NCI-H2171 (cell line): ENCODE results near the gene MAGI2.
A peak's percentile ranks its signal among the peaks of the same experiment; 100 is the strongest.

Experiments
- DNase-seq: peaks from one replicate; lab custom pipeline; 2025; lab: John Stamatoyannopoulos, UW

Gene MAGI2

DNA sequence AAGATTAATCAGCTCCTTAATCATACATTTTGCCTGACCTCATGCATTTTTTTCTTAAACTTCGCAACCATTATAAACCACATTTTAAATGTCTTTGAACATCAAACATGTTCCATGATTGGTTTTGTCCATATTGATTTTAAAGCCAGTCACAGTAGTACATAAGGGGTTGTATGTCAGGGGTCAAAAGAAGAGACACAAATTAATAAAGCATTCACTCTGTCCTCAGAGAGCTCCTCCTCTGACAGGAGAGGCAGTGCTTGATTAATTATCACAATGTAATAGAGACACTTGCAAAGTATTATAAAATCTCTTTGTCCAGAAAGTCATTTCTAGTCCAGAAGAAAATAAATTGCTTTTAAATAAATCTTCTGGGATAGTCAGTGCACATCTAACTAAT, 195.5 kb downstream of the MAGI2 start:
- no peak for DNase-seq

DNA sequence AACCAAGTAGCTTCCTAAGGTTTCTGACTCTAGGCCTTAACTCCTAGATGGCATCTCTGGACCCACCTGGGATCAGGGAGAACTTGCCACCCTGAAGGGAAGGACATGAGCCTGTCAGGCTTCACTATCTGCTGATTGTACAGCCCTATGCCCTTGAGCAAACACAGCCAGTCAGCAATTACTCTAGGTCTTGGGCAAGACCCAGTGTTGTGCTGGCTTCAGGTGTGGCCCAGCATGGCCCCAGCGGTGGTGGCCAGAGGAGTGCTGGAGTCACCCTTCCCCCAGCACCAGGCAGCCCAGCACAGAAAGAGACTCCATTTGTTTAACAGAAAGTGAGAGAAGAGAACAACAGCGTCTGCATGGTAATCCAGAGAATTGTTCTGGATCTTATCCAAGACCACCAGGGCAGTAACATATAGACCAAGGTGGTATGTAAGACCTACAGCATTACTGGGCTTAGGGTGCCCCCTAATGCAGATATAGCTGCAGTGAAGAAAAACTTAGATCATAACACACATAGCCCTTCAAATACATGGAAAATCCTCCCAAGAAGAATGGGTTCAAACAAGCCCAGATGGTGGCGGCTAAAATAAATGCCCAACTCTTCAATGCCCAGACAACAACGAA, 207.7 kb downstream of the MAGI2 start:
- no peak for DNase-seq

DNA sequence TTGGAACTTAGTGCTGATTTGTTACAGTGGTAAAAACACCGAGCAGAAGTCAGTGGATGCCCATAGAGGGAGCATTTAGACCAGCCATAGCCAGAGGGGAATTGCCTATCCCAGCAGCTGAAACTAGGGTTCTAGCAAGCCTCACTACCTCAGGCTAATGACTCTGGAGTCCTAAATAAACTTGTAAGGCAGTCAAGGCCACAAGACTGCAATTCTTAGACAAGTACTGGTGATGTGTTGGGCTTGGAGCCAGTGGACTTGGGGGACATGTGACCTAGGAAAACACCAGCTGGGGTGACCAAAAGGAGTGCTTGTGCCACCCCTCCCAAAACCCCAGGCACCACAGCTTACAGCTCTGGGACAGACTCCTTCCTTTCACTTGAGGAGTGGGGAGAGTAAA, 209.0 kb downstream of the MAGI2 start:
- no peak for DNase-seq

DNA sequence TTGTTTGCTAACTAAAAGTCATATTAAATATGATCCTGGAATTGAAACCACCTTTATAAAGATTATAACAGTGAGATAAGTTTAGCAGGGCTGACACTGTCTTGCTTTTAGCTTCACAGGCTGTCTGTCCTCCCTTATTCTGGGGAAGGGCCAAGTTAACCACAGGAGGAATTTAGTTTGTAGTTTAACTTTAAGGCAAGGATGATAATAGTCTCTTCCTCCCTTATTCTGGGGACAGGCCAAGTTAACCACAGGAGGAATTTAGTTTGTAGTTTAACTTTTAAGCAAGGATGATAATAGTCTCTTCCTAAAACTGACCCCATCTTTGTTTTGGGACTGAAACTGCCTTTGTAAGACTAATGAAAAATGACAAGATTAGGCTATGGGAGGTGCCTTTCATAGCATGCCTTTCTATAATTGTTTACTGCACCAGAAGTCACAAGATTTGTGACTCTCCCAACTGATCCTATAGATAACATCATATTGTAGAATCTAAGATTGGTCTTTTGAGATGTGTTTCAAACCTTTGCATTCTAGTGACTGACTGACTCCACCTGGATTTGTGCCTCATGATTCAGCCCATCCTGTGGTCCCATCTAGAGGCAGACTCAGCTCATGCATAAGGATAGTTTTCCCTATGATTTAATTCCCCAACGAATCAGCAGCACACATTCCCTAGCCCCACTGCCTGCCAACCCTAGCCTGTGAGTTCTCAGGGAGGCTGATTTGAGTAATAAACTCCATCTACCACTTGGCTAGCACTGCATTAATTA, 212.0 kb downstream of the MAGI2 start:
- no peak for DNase-seq

DNA sequence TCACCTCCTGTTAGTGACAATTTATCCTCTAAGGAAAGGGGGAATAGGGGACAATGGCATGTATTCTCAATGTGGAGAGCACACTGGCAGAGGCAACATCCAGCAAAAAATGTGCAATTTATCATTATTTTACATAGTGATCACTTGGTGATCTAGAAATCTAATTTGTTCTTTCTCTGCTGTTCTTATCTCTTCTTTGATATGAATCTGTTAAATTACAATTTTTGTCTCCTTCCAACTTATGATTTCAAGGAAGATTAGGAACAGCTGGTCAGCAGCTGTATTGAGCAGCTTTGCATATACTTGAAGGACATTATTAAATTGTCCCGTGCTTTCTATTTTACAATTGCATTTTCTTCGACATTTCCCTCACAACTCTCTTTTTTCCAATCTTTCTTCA, 213.1 kb downstream of the MAGI2 start:
- DNase-seq, result no peak

DNA sequence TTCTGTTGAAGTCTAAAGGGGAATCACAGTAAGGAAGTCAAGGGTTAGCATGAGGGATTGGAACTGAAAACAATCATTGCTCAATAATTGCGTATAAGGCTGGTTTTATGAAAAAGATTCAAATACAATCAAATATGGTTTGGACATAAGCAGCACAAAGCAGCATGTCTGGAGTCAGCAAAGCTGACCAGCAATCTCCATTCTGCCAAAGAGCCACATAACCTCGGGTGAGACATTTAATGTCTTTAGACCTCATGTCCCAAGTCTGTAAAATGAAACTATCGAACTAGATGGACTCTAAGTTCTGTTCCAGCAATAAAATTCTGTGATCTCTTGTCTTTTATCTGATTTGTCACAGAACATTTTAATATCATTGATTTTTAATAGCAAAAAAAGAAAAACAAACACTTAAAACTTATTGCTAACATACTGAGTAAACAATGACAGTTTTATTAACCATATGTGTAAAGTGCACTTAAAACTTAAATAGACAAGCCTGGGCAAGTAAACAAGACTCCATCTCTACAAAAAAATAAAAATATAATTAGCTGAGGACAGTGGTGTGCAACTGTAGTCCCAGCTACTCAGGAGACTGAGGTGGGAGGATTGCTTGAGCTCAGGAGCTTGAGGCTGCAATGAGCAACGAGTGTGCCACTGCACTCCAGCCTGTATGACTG, 217.0 kb downstream of the MAGI2 start:
- DNase-seq, result no peak

DNA sequence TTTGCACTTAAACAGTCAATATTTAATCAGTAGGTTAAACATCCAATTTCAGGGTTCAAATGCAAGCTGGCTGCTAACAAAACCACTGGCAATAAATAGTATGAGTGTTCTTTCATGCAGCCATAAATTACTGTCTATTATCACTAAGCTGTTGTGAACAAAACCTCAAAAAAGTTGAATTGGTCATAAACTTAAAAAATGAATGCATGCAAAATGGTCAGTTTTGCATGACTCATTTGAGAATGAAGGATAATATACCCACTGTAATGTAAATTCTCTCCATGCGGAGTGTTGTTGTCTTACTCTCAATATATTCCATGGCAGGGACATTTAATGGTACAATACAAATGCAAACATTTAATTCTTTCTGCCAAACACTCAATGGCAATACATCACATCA, 226.4 kb downstream of the MAGI2 start:
- DNase-seq, result no peak

DNA sequence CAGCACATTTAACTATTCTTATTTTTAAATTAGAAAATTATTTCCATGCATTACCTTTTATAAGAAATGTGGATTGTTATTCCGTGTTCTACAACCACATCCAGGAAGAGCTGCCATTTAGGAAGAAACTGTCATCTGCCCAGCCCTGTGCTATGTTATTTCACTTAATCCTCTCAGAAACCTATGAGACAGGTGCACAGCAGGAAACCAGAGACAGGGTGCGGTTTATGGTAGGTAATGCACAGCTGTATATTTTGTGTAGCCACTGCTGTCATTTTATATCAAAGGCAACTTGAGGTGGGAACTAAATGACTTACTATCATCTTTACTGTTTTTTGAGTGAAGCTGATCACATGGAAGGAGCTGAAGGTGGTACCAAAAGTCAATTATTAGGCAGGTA, 232.3 kb downstream of the MAGI2 start:
- DNase-seq, result no peak

DNA sequence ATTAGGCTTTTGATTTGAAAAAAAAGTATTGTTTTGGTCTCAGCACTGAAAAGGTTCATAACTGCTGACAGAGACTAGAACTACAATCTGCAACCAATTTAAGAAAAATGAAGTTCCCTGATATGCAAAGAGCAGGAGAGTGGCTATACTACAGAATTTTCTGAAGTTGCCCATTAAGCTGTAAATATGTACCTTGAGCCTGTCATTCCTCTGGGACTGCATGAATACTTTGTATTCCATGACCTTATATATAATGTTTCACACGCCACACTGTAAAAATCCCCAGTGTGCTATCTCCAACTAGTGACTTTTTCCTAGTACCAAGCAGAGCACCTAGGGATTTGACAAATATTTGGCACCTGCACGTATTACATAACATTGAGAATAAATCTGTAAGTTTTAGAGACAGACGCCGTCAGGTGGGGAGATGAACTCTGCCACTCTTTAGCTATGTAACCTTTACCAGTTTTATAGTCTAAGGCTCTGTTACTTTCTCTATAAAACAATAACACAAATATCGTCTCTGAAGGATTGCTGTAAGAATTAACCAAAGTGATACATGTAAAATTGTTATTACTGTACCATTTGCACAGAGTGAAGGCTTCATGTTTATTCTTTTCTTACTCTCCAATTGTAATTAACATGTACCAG, 235.4 kb downstream of the MAGI2 start:
- no peak for DNase-seq

DNA sequence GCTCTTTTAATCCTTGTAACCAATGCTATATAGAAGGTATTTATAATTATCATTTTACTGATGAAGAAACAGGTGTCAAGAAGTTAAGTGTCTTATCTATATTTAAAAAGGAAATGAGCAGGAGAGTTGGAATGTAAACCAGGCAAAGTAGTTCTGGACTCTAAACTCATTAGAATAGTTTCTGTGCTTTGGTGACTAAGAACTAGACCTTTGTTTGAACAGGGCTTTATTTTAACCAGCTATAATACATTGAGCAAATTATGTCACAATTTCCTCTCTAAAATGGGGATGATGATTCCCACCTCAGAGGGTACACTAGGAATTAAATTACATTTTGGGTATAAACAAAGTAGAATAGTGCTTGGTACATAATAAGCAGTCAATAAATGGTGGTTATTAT, 236.0 kb downstream of the MAGI2 start:
- DNase-seq, result no peak

DNA sequence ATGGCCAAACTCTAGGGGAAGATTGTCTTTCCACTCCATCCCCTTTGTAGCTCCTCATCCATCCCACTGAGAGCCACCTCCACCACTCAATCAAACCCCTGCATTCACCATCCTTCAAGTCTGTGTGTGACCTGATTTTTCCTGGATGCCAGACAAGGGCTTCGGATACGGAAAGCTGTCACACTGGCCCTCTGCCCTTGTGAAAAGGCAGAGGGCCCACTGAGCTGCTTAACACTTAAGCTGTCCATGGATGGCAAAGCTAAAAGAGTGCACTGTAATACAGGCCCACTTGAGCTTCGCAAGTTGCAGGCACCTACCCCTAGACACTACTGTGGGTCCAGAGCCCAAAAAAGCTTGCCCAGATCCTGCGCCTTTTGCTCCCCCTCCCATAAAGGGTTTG, 237.2 kb downstream of the MAGI2 start:
- no peak for DNase-seq

DNA sequence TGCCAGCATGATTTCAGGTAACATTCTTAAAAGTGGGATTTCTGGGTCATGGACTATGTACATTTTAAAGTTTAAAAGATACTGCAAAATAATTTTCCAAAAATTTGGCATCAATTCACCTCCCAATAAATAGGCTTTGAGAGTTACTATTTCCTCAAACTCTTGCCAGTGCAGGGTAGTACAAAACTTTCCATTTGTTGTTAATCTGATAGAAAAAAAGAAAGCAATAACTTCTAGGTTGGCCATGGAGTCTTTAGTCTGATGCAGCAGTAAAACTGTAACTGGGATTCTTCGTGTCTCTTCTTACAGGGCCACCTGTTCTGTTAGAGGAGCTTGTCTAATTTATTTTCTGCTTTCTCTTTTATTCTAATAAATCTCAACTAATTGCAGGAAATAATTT, 241.1 kb downstream of the MAGI2 start:
- no peak for DNase-seq

DNA sequence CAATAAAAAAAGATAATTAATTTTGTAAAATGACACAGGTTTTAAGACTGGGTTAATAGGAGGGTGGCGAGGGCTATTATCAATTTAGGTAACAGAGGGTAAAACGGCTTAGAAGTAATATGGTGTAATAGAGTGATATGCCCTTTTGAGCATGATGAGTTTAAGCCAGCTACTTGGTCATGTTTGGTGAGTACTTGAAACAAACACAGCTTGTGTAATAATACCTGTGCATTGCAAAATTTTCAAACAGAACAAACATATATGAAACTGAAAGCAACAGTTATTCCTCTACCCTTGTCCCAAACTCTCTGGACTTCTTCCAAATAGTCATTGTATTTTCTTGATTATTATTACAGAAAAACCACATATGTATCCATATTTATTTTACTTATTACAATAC, 241.7 kb downstream of the MAGI2 start:
- DNase-seq, result no peak

DNA sequence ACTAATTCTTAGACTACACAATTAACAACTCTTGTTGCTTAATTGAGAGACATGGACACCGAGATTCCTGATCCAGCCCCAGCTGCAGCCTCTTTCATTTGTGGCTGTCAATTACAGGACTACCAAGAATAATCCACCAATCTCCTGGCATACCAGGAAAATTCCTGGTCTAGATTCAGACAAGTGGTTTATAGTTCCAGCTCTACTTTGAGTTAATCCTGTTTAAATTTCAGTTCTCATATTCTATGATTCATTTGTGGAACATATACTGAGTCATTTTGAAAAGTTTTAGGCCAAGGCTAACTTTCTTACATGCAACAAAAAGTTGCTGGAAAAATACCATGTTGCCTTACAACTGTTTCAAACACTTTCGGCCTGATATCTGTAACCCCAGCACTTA, 253.5 kb downstream of the MAGI2 start:
- no peak for DNase-seq

DNA sequence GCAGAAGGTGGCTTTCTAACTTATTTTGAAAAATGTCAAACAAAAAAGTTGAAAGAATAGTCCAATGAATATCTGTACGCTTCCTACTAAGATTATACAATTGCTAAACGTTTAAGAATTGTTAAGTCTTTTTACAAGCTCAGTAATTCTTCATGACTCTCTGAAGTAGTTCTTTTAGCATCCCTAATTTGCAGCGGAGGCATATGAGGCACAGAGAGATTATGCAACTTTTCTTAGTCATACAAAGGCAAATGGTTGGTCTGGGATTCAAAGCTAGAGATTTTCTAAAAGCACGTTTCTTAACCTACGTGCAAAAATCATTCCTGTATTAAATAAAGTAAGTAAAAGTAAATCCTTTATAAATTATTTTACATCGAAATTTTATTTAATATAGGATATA, 254.2 kb downstream of the MAGI2 start:
- no peak for DNase-seq

DNA sequence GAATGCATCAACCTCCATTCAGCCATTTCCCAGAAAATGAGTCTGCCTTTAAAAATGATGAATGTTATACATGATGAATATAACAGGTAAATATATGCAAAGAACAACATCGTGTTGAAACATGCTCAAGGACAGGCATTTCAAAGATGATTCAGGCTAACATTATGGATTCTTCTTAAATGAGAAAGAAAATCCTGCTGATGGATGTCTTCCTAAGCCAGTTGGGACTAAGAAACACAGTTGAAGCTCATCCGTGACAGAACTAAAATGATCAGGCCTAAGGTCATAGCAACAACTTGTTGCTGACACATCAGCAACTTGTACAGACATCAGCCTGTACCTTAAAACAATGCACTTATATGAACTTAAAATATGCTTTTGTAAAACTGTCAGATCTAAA, 267.9 kb downstream of the MAGI2 start:
- DNase-seq, result no peak

DNA sequence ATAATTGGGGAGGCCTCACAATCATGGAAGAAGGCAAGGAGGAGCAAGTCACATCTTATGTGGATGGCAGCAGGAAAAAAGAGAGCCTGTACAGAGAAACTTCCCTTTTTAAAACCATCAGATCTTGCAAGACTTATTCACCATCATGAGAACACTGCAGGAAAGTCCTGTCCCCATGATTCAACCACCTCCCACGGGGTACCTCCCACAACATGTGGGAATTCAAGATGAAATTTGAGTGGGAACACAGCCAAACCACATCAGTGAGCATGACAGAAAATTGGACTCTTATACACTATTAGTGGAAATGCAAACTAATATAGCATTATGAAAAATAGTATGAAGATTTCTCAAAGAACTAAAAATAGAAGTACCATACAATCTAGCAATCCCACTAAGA, 271.2 kb downstream of the MAGI2 start:
- DNase-seq, result no peak

DNA sequence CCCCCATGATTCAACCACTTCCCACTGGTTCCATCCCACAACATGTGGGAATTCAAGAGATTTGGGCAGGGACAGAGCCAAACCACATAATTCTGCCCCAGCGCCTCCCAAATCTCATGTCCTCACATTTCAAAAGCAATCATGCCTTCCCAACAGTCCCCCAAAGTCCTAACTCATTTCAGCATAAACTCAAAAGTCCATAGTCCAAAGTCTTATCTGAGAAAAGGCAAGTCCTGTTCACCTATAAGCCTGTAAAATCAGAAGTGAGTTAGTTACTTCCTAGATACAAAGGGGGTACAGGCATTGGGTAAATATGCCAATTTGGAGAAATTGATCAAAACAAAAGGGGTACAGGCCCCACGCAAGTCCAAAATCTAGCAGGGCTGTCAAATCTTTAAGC, 272.9 kb downstream of the MAGI2 start:
- no peak for DNase-seq

DNA sequence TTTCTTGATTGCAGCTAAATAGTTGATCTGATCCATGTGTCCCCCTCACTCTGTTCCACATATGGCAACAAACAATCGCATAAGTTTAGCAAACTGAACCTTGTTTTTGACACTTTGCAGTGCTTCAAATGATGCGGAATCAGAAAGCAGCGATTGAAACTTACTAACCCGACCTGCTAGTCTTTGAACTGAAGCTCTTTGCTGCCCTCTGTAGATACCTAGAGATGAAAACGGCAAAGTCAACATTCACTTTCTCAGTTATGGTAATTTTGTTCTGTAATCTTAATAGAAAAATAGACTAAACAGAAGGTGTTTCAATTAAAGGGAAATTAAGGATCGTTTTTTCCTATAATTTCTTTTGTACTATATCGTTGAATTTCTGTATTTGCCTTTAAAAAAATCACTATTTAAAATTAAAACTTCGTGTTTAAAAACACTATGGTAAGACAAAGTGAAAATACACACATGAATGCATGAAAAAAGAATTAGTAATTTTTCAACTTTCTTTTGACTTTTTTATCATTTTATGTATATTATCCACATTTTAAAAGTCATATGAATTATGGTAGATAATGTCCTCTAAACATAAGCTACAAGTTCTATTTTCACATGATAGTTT, 276.5 kb downstream of the MAGI2 start:
- DNase-seq, result peak; percentile 55

DNA sequence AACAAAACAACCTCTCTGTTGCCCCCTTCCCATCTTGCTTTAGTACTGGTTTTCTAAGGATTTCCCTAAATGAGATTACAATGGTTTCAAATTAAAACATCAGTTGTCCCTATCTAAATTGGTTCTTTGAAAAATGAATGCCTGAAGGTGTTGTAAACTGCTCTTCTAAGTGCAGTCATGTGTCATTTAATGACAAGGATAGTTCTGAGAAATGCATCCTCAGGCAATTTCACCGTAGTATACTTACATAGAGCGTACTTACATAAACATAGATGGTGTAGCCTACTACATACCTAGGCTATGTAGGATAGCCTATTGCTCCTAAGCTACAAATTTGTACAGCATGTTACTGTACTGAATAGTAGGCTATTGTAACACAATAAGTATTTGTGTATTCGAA, 278.1 kb downstream of the MAGI2 start:
- no peak for DNase-seq

DNA sequence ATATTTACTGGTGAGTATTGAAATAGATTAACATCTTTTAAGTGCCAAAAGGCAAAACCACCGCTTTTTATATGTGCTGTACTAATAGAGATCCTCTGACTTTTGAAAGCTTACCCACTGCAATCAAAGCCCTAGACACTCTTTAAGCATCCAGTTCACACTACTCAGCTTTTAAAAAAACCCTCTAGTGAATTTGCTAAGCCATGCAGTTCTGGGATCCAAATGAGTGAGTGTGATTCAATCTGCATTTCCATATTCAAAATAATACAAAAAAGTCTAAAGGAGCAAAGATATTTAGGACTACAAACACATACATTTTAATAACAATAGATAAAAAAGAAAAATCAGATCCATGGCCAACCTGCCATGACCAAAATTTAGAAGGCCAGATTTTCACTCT, 288.2 kb downstream of the MAGI2 start:
- no peak for DNase-seq

DNA sequence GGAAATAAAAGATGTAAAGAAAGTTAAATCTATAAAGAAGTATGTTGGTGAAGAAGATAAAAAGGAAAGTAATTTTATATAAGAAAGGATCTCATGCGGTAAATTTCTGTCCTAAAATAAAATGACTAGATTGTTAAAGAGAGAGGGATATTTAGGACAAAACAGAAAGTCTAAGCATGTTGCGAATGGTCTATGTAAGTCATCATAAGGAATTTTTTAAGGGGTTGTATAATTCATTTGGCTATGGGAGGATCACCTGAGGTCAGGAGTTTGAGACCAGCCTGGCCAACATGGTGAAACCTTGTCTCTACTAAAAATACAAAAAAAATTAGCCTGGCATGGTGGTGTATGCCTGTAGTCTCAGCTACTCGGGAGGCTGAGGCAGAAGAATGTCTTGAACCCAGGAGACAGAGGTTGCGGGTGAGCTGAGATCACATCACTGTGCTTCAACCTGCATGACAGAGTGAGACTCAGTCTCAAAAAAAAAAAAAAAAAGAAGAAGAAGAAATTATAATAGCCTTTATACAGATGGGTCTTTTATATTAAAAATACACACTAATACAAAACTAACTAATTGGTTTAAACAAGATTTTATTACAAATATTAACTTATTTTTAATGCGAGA, 294.3 kb downstream of the MAGI2 start:
- DNase-seq, result no peak
